PFSK-1 (cell line): Measurements from ENCODE around the gene H6PD.

Experiments used
- FOXP2 ChIP-seq: optimal IDR thresholded peaks from 2 replicates; pipeline ENCODE3; 2011; ENCODE audit warnings: borderline replicate concordance, control low read depth, inconsistent platforms; ENCODE audit not compliant: insufficient read depth; ENCODE audit errors: extremely low read length, extremely low read depth
- POLR2AphosphoS5 ChIP-seq: IDR thresholded peaks from 2 replicates; pipeline ENCODE4 v1.6.1; 2012; ENCODE audit warnings: low read depth, mild to moderate bottlenecking, control low read depth, low read length, moderate library complexity
- REST ChIP-seq, 2 experiments: IDR thresholded peaks; 2 replicates each; pipeline versions ENCODE4 v1.6.1 to v1.8.0; 2011 to 2012; ENCODE audit warnings: low read depth in 2 of 2, low read length in 2 of 2, control low read depth in 1 of 2, inconsistent platforms in 1 of 2, mild to moderate bottlenecking in 1 of 2, moderate library complexity in 1 of 2; ENCODE audit not compliant: insufficient read depth in 1 of 2
- SIN3A ChIP-seq: IDR thresholded peaks from 2 replicates; pipeline ENCODE4 v1.6.1; 2012; ENCODE audit warnings: mild to moderate bottlenecking, low read length, moderate library complexity, borderline replicate concordance; ENCODE audit not compliant: insufficient read depth
- TAF1 ChIP-seq: IDR thresholded peaks from 2 replicates; pipeline ENCODE4 v1.6.1; 2012; ENCODE audit warnings: low read length, control low read depth, borderline replicate concordance; ENCODE audit not compliant: insufficient read depth

H6PD gene

DNA sequence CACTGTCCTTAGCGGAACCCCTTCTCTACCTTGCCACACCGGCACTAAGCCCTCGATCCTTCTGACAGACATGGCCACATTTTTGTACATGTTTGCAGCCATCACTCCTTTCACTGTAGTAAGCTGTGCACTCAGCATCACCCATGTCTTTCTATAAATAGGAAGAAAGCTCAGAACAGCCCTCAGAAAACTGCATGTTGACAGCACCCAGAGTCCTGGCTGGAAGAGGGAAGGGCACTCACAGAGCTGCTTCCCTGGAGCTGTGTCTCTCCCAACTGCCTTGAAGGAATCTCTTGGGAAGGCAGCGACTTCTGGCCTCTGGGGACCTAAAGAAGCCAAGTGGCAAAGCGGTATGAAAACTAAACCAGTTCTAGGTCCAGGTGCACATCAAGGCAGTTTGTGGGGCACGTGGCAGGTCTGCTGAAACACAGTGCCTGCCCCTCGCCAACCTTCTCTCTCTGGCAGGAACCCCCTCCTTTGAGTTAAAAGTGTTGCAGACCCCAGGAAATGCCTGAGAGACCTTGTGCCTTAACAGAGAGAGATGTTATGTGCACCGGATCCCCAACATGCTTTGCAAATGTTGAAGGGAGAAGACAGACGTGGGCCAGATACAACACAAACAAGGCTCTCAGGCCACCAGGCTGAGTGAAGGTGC, 41.9 kb upstream of the H6PD start:
- TF ChIP-seq FOXP2 (no peak), TAF1 (no peak), POLR2AphosphoS5 (no peak), REST (IDR thresholded peaks at IDR 0.05; ENCODE audit: insufficient read depth in 1 of 2, low read depth in 2 of 2, low read length in 2 of 2) (no peak), SIN3A (no peak)

- TF ChIP-seq FOXP2 (no peak), REST (IDR thresholded peaks at IDR 0.05; ENCODE audit: insufficient read depth in 1 of 2, low read depth in 2 of 2, low read length in 2 of 2) (no peak), POLR2AphosphoS5 (no peak), TAF1 (no peak), SIN3A (no peak)
Measured at GRCh38 chr1:9193233-9193625, 41.3 kb upstream of the H6PD start.

- TF ChIP-seq POLR2AphosphoS5 (no peak), SIN3A (no peak)
Measured at GRCh38 chr1:9194024-9194423, 40.5 kb upstream of the H6PD start.

DNA sequence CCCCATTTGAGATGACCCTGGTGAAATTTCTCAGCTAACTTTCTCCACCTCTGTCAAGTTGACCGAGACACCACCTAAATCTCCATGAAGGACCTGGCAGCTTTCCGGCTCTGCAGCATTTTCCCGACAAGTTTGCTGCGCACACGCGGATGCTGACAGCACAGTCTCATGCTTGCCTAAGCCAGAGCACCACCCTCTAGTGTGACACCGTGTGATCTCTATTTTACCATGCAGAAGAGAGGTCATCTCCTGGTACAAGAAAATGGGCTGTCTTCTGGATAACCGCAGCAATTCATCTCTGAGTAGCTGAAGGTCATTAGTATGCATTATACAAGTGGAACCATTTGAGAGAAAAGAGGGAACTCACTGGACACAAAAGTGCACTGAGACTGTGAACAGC, 38.9 kb upstream of the H6PD start:
- no peak for TF ChIP-seq POLR2AphosphoS5
- TF ChIP-seq TAF1, result no peak
- TF ChIP-seq SIN3A, result no peak
- no peak for TF ChIP-seq FOXP2

GRCh38 chr1:9196129-9197040, 38.2 kb upstream of the H6PD start:
- TF ChIP-seq FOXP2 (no peak), SIN3A (no peak), POLR2AphosphoS5 (no peak), TAF1 (no peak), REST (IDR thresholded peaks at IDR 0.05; ENCODE audit: insufficient read depth in 1 of 2, low read depth in 2 of 2, low read length in 2 of 2) (no peak)
